Neural crest cell (in vitro differentiated cells): ENCODE measurements around the gene DYRK1A. TPM values are rescaled to one million over a fixed set of nuclear protein-coding genes. Genes with fewer than 3 reads are reported as not detected.

ENCODE experiments used
- DNase-seq: peaks from one replicate; pipeline ENCODE4 v3.0.0; 2021; ENCODE audit warnings: low read depth, mixed read lengths, low spot score
- H3K27ac Mint-ChIP-seq: one replicate; pipeline ENCODE4 v1.8.0; 2021; ENCODE audit warnings: mild to moderate bottlenecking, mixed read lengths; ENCODE audit not compliant: unreplicated experiment
- H3K27me3 Mint-ChIP-seq: 2 replicates; pipeline ENCODE4 v1.8.0; 2021; ENCODE audit warnings: low read depth, mild to moderate bottlenecking, mixed read lengths
- H3K36me3 Mint-ChIP-seq: 2 replicates; pipeline ENCODE4 v1.8.0; 2021; ENCODE audit warnings: low read depth, mild to moderate bottlenecking, mixed read lengths
- H3K4me1 Mint-ChIP-seq: 2 replicates; pipeline ENCODE4 v1.8.0; 2021; ENCODE audit warnings: mixed read lengths
- H3K4me3 Mint-ChIP-seq: one replicate; pipeline ENCODE4 v1.8.0; 2021; ENCODE audit warnings: mild to moderate bottlenecking, mixed read lengths
- H3K9me3 Mint-ChIP-seq: 2 replicates; pipeline ENCODE4 v1.8.0; 2021; ENCODE audit warnings: mixed read lengths
- CTCF ChIP-seq: fragments of 200-600 bp; sonication (generic); conservative IDR thresholded peaks from 2 replicates; pipeline ENCODE4 v1.5.0; 2021; ENCODE audit warnings: antibody characterized with exemption, mild to moderate bottlenecking
- total RNA-seq: library from RNA; stranded (reverse); gene quantifications from 2 replicates; pipeline ENCODE4 v1.2.1, GENCODE V29; 2021

Gene DYRK1A
- total RNA-seq, 1 donor from 2014 or later, result 77.0 TPM

GRCh38 chr21:37435120-37435519, 68.5 kb downstream of the DYRK1A start:
- TF ChIP-seq CTCF, result no peak
- H3K9me3 Mint-ChIP-seq, result peaks cover 3% of the 10 kb centered on the region
- no peak overlapping the region for H3K4me3 Mint-ChIP-seq
- no peak overlapping the region for H3K27ac Mint-ChIP-seq
- peak; percentile 38 for DNase-seq
- H3K27me3 Mint-ChIP-seq, result no peaks in the 10 kb centered on the region
- peaks cover 37% of the 10 kb centered on the region for H3K4me1 Mint-ChIP-seq
- H3K36me3 Mint-ChIP-seq, result peaks cover 13% of the 10 kb centered on the region

GRCh38 chr21:37435711-37436110, 69.1 kb downstream of the DYRK1A start:
- no peak overlapping the region for H3K4me3 Mint-ChIP-seq
- H3K36me3 Mint-ChIP-seq, result peaks cover 16% of the 10 kb centered on the region
- DNase-seq, result no peak
- peaks cover 3% of the 10 kb centered on the region for H3K9me3 Mint-ChIP-seq
- H3K27me3 Mint-ChIP-seq, result no peaks in the 10 kb centered on the region
- TF ChIP-seq CTCF, result no peak
- peaks cover 33% of the 10 kb centered on the region for H3K4me1 Mint-ChIP-seq
- H3K27ac Mint-ChIP-seq, result no peak overlapping the region

- TF ChIP-seq CTCF, result no peak
- no peaks in the 10 kb centered on the region for H3K27me3 Mint-ChIP-seq
Measured at GRCh38 chr21:37436174-37436573, 69.6 kb downstream of the DYRK1A start.

GRCh38 chr21:37437376-37438080, 71.0 kb downstream of the DYRK1A start:
- Mint-ChIP-seq H3K9me3 (peaks cover 3% of the 10 kb centered on the region), H3K4me1 (peaks cover 38% of the 10 kb centered on the region), H3K27me3 (no peaks in the 10 kb centered on the region), H3K4me3 (no peak overlapping the region), H3K27ac (peak overlapping the region; percentile 52), H3K36me3 (peaks cover 22% of the 10 kb centered on the region)
- no peak for TF ChIP-seq CTCF
- no peak for DNase-seq

More at GRCh38 chr21:37436174-37436573, 69.6 kb downstream of the DYRK1A start:
- H3K9me3 Mint-ChIP-seq, result peaks cover 3% of the 10 kb centered on the region
- H3K4me3 Mint-ChIP-seq, result no peak overlapping the region
- no peak for DNase-seq
- H3K4me1 Mint-ChIP-seq, result peaks cover 32% of the 10 kb centered on the region
- no peak overlapping the region for H3K27ac Mint-ChIP-seq
- peaks cover 19% of the 10 kb centered on the region for H3K36me3 Mint-ChIP-seq

GRCh38 chr21:37443683-37444082, 77.1 kb downstream of the DYRK1A start:
- peaks cover 3% of the 10 kb centered on the region for H3K9me3 Mint-ChIP-seq
- no peaks in the 10 kb centered on the region for H3K27me3 Mint-ChIP-seq
- TF ChIP-seq CTCF, result no peak
- peak overlapping the region; percentile 14 for H3K4me3 Mint-ChIP-seq
- no peak overlapping the region for H3K27ac Mint-ChIP-seq
- H3K4me1 Mint-ChIP-seq, result peaks cover 57% of the 10 kb centered on the region
- DNase-seq, result no peak
- peaks cover 22% of the 10 kb centered on the region for H3K36me3 Mint-ChIP-seq
